Stimulated activated CD4-positive, alpha-beta T cell treated with anti-CD3 and anti-CD28 coated beads, Interleukin-4, amount 100 ng/mL, for 48 hours (primary cell): ENCODE data around the gene HSPBAP1.

ENCODE experiments used
- DNase-seq, 2 donors: peaks; one replicate each; pipeline ENCODE4 v3.0.0-alpha.2; 2020; ENCODE audit warnings: low read depth in 2 of 2

The HSPBAP1 gene

GRCh38 chr3:122793568-122794416 lies at the start of gene HSPBAP1:
TSS of gene HSPBAP1 (minus strand) at chr3:122793831. CDS start at chr3:122793680, 151 bp downstream.
- DNase-seq = peak; percentile 80 to 85

GRCh38 chr3:122835590-122835989 lies 42.0 kb upstream of the HSPBAP1 start:
- no peak for DNase-seq

- DNase-seq = no peak
Observed at GRCh38 chr3:122828281-122828680, 34.6 kb upstream of the HSPBAP1 start.

- no peak for DNase-seq
Observed at GRCh38 chr3:122826278-122826677, 32.6 kb upstream of the HSPBAP1 start.

- no peak for DNase-seq
Observed at GRCh38 chr3:122825460-122825859, 31.8 kb upstream of the HSPBAP1 start.

- DNase-seq = no peak
Observed at GRCh38 chr3:122824465-122825381, 31.1 kb upstream of the HSPBAP1 start.

GRCh38 chr3:122816587-122816986 lies 23.0 kb upstream of the HSPBAP1 start:
- DNase-seq = no peak

- DNase-seq = no peak
Observed at GRCh38 chr3:122810734-122811133, 17.1 kb upstream of the HSPBAP1 start.

GRCh38 chr3:122803977-122804376 lies 10.3 kb upstream of the HSPBAP1 start:
- no peak for DNase-seq

- no peak for DNase-seq
Observed at GRCh38 chr3:122802323-122802722, 8.7 kb upstream of the HSPBAP1 start.

GRCh38 chr3:122800706-122801237 lies 7.1 kb upstream of the HSPBAP1 start:
- DNase-seq = no peak

GRCh38 chr3:122800031-122800430 lies 6.4 kb upstream of the HSPBAP1 start:
- DNase-seq = no peak

GRCh38 chr3:122799322-122799721 lies 5.7 kb upstream of the HSPBAP1 start:
- no peak for DNase-seq

- DNase-seq = no peak
Observed at GRCh38 chr3:122797291-122797690, 3.7 kb upstream of the HSPBAP1 start.

GRCh38 chr3:122795674-122796195 lies 2.1 kb upstream of the HSPBAP1 start:
- DNase-seq = peak in 1 of 2 donors; percentile 15

- DNase-seq = peak; percentile 43 to 68
Observed at GRCh38 chr3:122794779-122795673, 1.4 kb upstream of the HSPBAP1 start, which contains the start of gene SLC49A4. TSS of gene SLC49A4 (plus strand) at chr3:122795069. CDS start at chr3:122795193, 124 bp downstream.

- DNase-seq = no peak
Observed at GRCh38 chr3:122794483-122794778, 800 bp upstream of the HSPBAP1 start.

GRCh38 chr3:122789585-122790273 lies 3.9 kb downstream of the HSPBAP1 start:
- DNase-seq = no peak

GRCh38 chr3:122787872-122788271 lies 5.8 kb downstream of the HSPBAP1 start:
- no peak for DNase-seq

- no peak for DNase-seq
Observed at GRCh38 chr3:122786066-122786465, 7.6 kb downstream of the HSPBAP1 start.
